Panc1 (cell line): Measurements from ENCODE around the gene SPEG. TPM values are rescaled to one million over a fixed set of nuclear protein-coding genes. Genes with fewer than 3 reads are reported as not detected.

Experiments
- ATAC-seq: fragments of 200-7000 bp; cut with Tn5 transposase; 2 replicates; pipeline ENCODE4 v1.9.1; 2020; ENCODE audit warnings: mild to moderate bottlenecking, moderate library complexity
- BruUV-seq: library from RNA; stranded (reverse); fragments of 400-500 nt; replicated peaks from 2 replicates; lab custom pipeline; 2021; lab: Mats Ljungman, UMichigan
- CTCF ChIA-PET: fragments of 300-600 bp; sonication (Branson Sonifier 250); formaldehyde crosslinking; loops from one replicate; lab custom pipeline; 2022; ENCODE audit warnings: antibody characterized with exemption; lab: Charles Lee
- POLR2A ChIA-PET: fragments of 300-600 bp; sonication (Branson Sonifier 250); formaldehyde crosslinking; loops from one replicate; lab custom pipeline; 2022; ENCODE audit warnings: antibody characterized with exemption; lab: Charles Lee
- DNase-seq: peaks from one replicate; pipeline ENCODE4 v3.0.0-alpha.2; 2010; ENCODE audit warnings: low read depth, low spot score
- H3K27ac ChIP-seq: 2 replicates; pipeline ENCODE4 v1.5.1; 2011; ENCODE audit warnings: mild to moderate bottlenecking, low read length, inconsistent platforms
- H3K27me3 ChIP-seq: fragments of 200-500 bp; sonication (Bioruptor generic); 2 replicates; pipeline ENCODE4 v1.6.0; 2014; ENCODE audit warnings: low read length, inconsistent platforms; ENCODE audit not compliant: control insufficient read depth, insufficient read depth
- H3K36me3 ChIP-seq: fragments of 200-500 bp; sonication (Bioruptor generic); 2 replicates; pipeline ENCODE4 v1.5.1; 2014; ENCODE audit warnings: inconsistent platforms, mild to moderate bottlenecking, low read length, moderate library complexity; ENCODE audit not compliant: control insufficient read depth, insufficient read depth
- H3K4me1 ChIP-seq: 2 replicates; pipeline ENCODE4 v1.5.1; 2011; ENCODE audit warnings: inconsistent platforms, mild to moderate bottlenecking, low read length, moderate library complexity; ENCODE audit not compliant: control insufficient read depth, insufficient read depth
- H3K4me3 ChIP-seq, 2 experiments: 2 replicates each; pipeline ENCODE4 v1.5.1; 2011 to 2012; ENCODE audit warnings: low read depth in 2 of 2, low read length in 2 of 2, mild to moderate bottlenecking in 2 of 2, inconsistent platforms in 1 of 2, moderate library complexity in 1 of 2
- H3K9me3 ChIP-seq: fragments of 200-500 bp; sonication (Bioruptor generic); 2 replicates; pipeline ENCODE4 v1.5.1; 2014; ENCODE audit warnings: low read depth, mild to moderate bottlenecking, inconsistent platforms, low read length, moderate library complexity; ENCODE audit not compliant: control insufficient read depth, insufficient read depth
- CTCF ChIP-seq: fragments of 450-650 bp; IDR thresholded peaks from 2 replicates; pipeline ENCODE4 v1.5.1; 2017; ENCODE audit warnings: mild to moderate bottlenecking
- POLR2AphosphoS5 ChIP-seq: IDR thresholded peaks from 2 replicates; pipeline ENCODE4 v1.6.1; 2012; ENCODE audit warnings: mild to moderate bottlenecking, low read depth, low read length, moderate library complexity
- SIN3A ChIP-seq: IDR thresholded peaks from 2 replicates; pipeline ENCODE4 v1.6.1; 2012; ENCODE audit warnings: low read depth, mild to moderate bottlenecking, low read length, moderate library complexity, borderline replicate concordance; ENCODE audit not compliant: insufficient read depth
- TCF7L2 ChIP-seq: IDR thresholded peaks from 2 replicates; pipeline ENCODE4 v1.6.1; 2011; ENCODE audit warnings: mild to moderate bottlenecking, low read depth, low read length, inconsistent platforms
- in situ Hi-C: cut with HindIII; loops from 2 replicates; pipeline ENCODE4 v1.10.0; 2016; ENCODE audit warnings: low sequenced_read_pairs, low pct_unique_long_range_greater_than_20kb
- intact Hi-C: fragments of 100-400 bp; cut with micrococcal nuclease; formaldehyde crosslinking; loops from one replicate; pipeline ENCODE4 v1.10.0; 2022; ENCODE audit not compliant: unreplicated experiment
- total RNA-seq: library from RNA; stranded (reverse); gene quantifications from one replicate; pipeline ENCODE4 v1.2.1, GENCODE V29; 2021; ENCODE audit not compliant: unreplicated experiment
- TF ChIP-seq, protein P1 (sequence below), 2 experiments: IDR thresholded peaks; 2 replicates each; pipeline ENCODE4 v1.6.1; 2011 to 2012; ENCODE audit warnings: low read depth in 2 of 2, control low read depth in 1 of 2, low read length in 1 of 2, mild to moderate bottlenecking in 1 of 2, moderate library complexity in 1 of 2; ENCODE audit not compliant: insufficient read depth in 1 of 2

SPEG gene
- total RNA-seq, 1 experiment from 2014 or later = 3.4 TPM

GRCh38 chr2:219478916-219479315 is 44.3 kb downstream of the SPEG start:
- no peaks in the 10 kb centered on the region for H3K4me1 ChIP-seq
- no peaks in the 10 kb centered on the region for H3K36me3 ChIP-seq
- no peak overlapping the region for H3K4me3 ChIP-seq
- H3K9me3 ChIP-seq = no peaks in the 10 kb centered on the region
- no TSS peak for BruUV-seq
- ATAC-seq = no peak
- no peak for TF ChIP-seq CTCF
- TF ChIP-seq SIN3A = no peak
- TF ChIP-seq, protein P1, sequence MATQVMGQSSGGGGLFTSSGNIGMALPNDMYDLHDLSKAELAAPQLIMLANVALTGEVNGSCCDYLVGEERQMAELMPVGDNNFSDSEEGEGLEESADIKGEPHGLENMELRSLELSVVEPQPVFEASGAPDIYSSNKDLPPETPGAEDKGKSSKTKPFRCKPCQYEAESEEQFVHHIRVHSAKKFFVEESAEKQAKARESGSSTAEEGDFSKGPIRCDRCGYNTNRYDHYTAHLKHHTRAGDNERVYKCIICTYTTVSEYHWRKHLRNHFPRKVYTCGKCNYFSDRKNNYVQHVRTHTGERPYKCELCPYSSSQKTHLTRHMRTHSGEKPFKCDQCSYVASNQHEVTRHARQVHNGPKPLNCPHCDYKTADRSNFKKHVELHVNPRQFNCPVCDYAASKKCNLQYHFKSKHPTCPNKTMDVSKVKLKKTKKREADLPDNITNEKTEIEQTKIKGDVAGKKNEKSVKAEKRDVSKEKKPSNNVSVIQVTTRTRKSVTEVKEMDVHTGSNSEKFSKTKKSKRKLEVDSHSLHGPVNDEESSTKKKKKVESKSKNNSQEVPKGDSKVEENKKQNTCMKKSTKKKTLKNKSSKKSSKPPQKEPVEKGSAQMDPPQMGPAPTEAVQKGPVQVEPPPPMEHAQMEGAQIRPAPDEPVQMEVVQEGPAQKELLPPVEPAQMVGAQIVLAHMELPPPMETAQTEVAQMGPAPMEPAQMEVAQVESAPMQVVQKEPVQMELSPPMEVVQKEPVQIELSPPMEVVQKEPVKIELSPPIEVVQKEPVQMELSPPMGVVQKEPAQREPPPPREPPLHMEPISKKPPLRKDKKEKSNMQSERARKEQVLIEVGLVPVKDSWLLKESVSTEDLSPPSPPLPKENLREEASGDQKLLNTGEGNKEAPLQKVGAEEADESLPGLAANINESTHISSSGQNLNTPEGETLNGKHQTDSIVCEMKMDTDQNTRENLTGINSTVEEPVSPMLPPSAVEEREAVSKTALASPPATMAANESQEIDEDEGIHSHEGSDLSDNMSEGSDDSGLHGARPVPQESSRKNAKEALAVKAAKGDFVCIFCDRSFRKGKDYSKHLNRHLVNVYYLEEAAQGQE (IDR thresholded peaks at IDR 0.05; ENCODE audit: insufficient read depth in 1 of 2, low read depth in 2 of 2, low read length in 1 of 2) = no peak
- TF ChIP-seq TCF7L2 = no peak
- no peak for TF ChIP-seq POLR2AphosphoS5
- CTCF ChIA-PET = interaction anchor here (1.0 kb wide), 1 partner anchor 17 kb away, joined by 4 read pairs; no protein-coding TSS in a partner anchor
- no peak for DNase-seq
- no peak overlapping the region for H3K27ac ChIP-seq
- no peaks in the 10 kb centered on the region for H3K27me3 ChIP-seq
- in situ Hi-C loops (no loop called here), intact Hi-C loops (loop anchor here (5.0 kb wide), 1 partner anchor 48 kb away; no protein-coding TSS in a partner anchor)
- POLR2A ChIA-PET = no interaction called here

- ChIA-PET POLR2A (no interaction called here), CTCF (no interaction called here)
Measured at GRCh38 chr2:219480004-219480403, 45.4 kb downstream of the SPEG start.

More at GRCh38 chr2:219480004-219480403, 45.4 kb downstream of the SPEG start:
- no TSS peak for BruUV-seq
- DNase-seq (no peak), ATAC-seq (no peak)
- no peak overlapping the region for H3K27ac ChIP-seq
- H3K4me1 ChIP-seq = no peaks in the 10 kb centered on the region
- in situ Hi-C loops = no loop called here
- no peaks in the 10 kb centered on the region for H3K27me3 ChIP-seq
- no peak overlapping the region for H3K4me3 ChIP-seq
- TF ChIP-seq CTCF = no peak
- no peak for TF ChIP-seq TCF7L2
- TF ChIP-seq SIN3A = no peak
- TF ChIP-seq, protein P1 (IDR thresholded peaks at IDR 0.05; ENCODE audit: insufficient read depth in 1 of 2, low read depth in 2 of 2, low read length in 1 of 2) = no peak
- no peak for TF ChIP-seq POLR2AphosphoS5
- H3K36me3 ChIP-seq = no peaks in the 10 kb centered on the region
- H3K9me3 ChIP-seq = no peaks in the 10 kb centered on the region
- intact Hi-C loops = no loop called here
